OCI-LY3 (cell line): ENCODE results near the gene GATAD1.
A peak's percentile ranks its signal among the peaks of the same experiment; 100 is the strongest.
"Not testable (repeated sequence)": the region's sequence is repeated elsewhere in the genome, so short reads cannot be mapped to it uniquely, and the experiment has no call there.

Experiments
- H2AFZ ChIP-seq: fragments of 200-600, 300-600 bp; shearing (Covaris generic); 2 replicates; pipeline ENCODE4 v1.6.0; 2014; ENCODE audit warnings: antibody characterized with exemption, low read depth, low read length
- H3K27ac ChIP-seq: fragments of 200-600, 300-600 bp; sonication (generic); 2 replicates; pipeline ENCODE4 v1.5.1; 2014; ENCODE audit warnings: mild to moderate bottlenecking, low read length, moderate library complexity, mixed read lengths
- H3K27me3 ChIP-seq: fragments of 200-600, 300-600 bp; sonication (generic); 2 replicates; pipeline ENCODE4 v1.6.1; 2014; ENCODE audit warnings: low read depth, low read length, mixed read lengths
- H3K36me3 ChIP-seq: fragments of 200-600, 300-600 bp; sonication (generic); replicated peaks from 2 replicates; pipeline ENCODE3; 2014; ENCODE audit warnings: low read depth, low read length, mixed read lengths
- H3K4me1 ChIP-seq: fragments of 300-600, 200-600 bp; sonication (generic); 2 replicates; pipeline ENCODE4 v1.6.1; 2014; ENCODE audit warnings: low read length, mixed read lengths
- H3K4me2 ChIP-seq: fragments of 200-600, 300-600 bp; sonication (generic); 2 replicates; pipeline ENCODE4 v1.6.1; 2014; ENCODE audit warnings: low read length, mixed read lengths
- H3K4me3 ChIP-seq: fragments of 300-600, 200-600 bp; sonication (generic); 2 replicates; pipeline ENCODE4 v1.5.1; 2014; ENCODE audit warnings: antibody characterized with exemption, mild to moderate bottlenecking, low read length, moderate library complexity
- H3K79me2 ChIP-seq: fragments of 300-600, 200-600 bp; shearing (Covaris generic); 2 replicates; pipeline ENCODE4 v1.6.1; 2014; ENCODE audit warnings: mild to moderate bottlenecking, low read length, mixed read lengths
- H3K9ac ChIP-seq: fragments of 300-600, 200-600 bp; shearing (Covaris generic); 2 replicates; pipeline ENCODE4 v1.6.0; 2014; ENCODE audit warnings: mild to moderate bottlenecking, low read length, moderate library complexity
- H3K9me3 ChIP-seq: fragments of 200-600, 300-600 bp; shearing (Covaris generic); 2 replicates; pipeline ENCODE4 v1.6.1; 2014; ENCODE audit warnings: low read length, mixed read lengths; ENCODE audit not compliant: insufficient read depth
- H4K20me1 ChIP-seq: fragments of 200-600, 300-600 bp; sonication (generic); 2 replicates; pipeline ENCODE4 v1.6.1; 2016; ENCODE audit warnings: low read length, mixed read lengths; ENCODE audit not compliant: insufficient read depth
- CTCF ChIP-seq: fragments of 200-600, 300-600 bp; sonication (generic); IDR thresholded peaks from 2 replicates; pipeline ENCODE4 v1.5.1; 2014; ENCODE audit warnings: antibody characterized with exemption, low read length, low read depth
- EZH2phosphoT487 ChIP-seq: fragments of 200-600 bp; shearing (Covaris generic); IDR thresholded peaks from 2 replicates; pipeline ENCODE4 v1.6.1; 2018; ENCODE audit warnings: antibody characterized with exemption, mixed run types, low read depth

The GATAD1 gene

GRCh38 chr7:92461027-92462003 lies 14.0 kb downstream of the GATAD1 start:
- H3K27ac ChIP-seq = no peak overlapping the region
- H3K79me2 ChIP-seq = no peaks in the 10 kb centered on the region
- no peaks in the 10 kb centered on the region for H3K27me3 ChIP-seq
- H3K9me3 ChIP-seq = no peaks in the 10 kb centered on the region
- H3K9ac ChIP-seq = no peak overlapping the region
- peak overlapping the region; percentile 38; the same call in 1 of the 2 replicates for H2AFZ ChIP-seq
- H3K4me3 ChIP-seq = no peak overlapping the region
- TF ChIP-seq EZH2phosphoT487 (no peak), CTCF (peak; percentile 80)
- H4K20me1 ChIP-seq = no peaks in the 10 kb centered on the region
- H3K36me3 ChIP-seq = peaks cover 10% of the 10 kb centered on the region
- peak overlapping the region; percentile 33 for H3K4me2 ChIP-seq
- peaks cover 3% of the 10 kb centered on the region; the same call in 1 of the 2 replicates for H3K4me1 ChIP-seq

GRCh38 chr7:92462560-92462959 lies 15.3 kb downstream of the GATAD1 start:
- no peaks in the 10 kb centered on the region for H3K27me3 ChIP-seq
- H3K79me2 ChIP-seq = no peaks in the 10 kb centered on the region
- no peak overlapping the region for H3K4me3 ChIP-seq
- H4K20me1 ChIP-seq = no peaks in the 10 kb centered on the region
- TF ChIP-seq CTCF = no peak
- TF ChIP-seq EZH2phosphoT487 = no peak
- no peak overlapping the region for H3K9ac ChIP-seq
- no peak overlapping the region for H2AFZ ChIP-seq
- no peak overlapping the region for H3K27ac ChIP-seq
- H3K4me2 ChIP-seq = no peak overlapping the region
- H3K9me3 ChIP-seq = no peaks in the 10 kb centered on the region
- peaks cover 5% of the 10 kb centered on the region for H3K36me3 ChIP-seq
- H3K4me1 ChIP-seq = peaks cover 3% of the 10 kb centered on the region; the same call in 1 of the 2 replicates

GRCh38 chr7:92464515-92464914 lies 17.2 kb downstream of the GATAD1 start:
- Histone ChIP-seq H3K9me3 (no peaks in the 10 kb centered on the region), H3K4me2 (no peak overlapping the region), H3K4me1 (peaks cover 3% of the 10 kb centered on the region; the same call in 1 of the 2 replicates), H3K9ac (no peak overlapping the region), H2AFZ (no peak overlapping the region), H3K36me3 (no peaks in the 10 kb centered on the region), H3K27me3 (no peaks in the 10 kb centered on the region), H3K4me3 (no peak overlapping the region), H4K20me1 (no peaks in the 10 kb centered on the region), H3K79me2 (no peaks in the 10 kb centered on the region), H3K27ac (no peak overlapping the region)
- TF ChIP-seq EZH2phosphoT487 = no peak
- no peak for TF ChIP-seq CTCF

- no peak overlapping the region for H3K4me3 ChIP-seq
- no peaks in the 10 kb centered on the region for H4K20me1 ChIP-seq
- peaks cover 2% of the 10 kb centered on the region; the same call in 1 of the 2 replicates for H3K4me1 ChIP-seq
- no peaks in the 10 kb centered on the region for H3K36me3 ChIP-seq
- TF ChIP-seq CTCF (no peak), EZH2phosphoT487 (no peak)
- H2AFZ ChIP-seq = no peak overlapping the region
- H3K4me2 ChIP-seq = no peak overlapping the region
- no peak overlapping the region for H3K9ac ChIP-seq
- no peak overlapping the region for H3K27ac ChIP-seq
- H3K9me3 ChIP-seq = no peaks in the 10 kb centered on the region
- H3K79me2 ChIP-seq = no peaks in the 10 kb centered on the region
- H3K27me3 ChIP-seq = no peaks in the 10 kb centered on the region
These were observed 19.4 kb downstream of the GATAD1 start for GRCh38 chr7:92466682-92467081.

- H3K4me1 ChIP-seq, H3K27me3 ChIP-seq, H3K4me3 ChIP-seq, H3K79me2 ChIP-seq, H3K9me3 ChIP-seq, H3K36me3 ChIP-seq, H3K4me2 ChIP-seq, H3K27ac ChIP-seq, H2AFZ ChIP-seq, H3K9ac ChIP-seq, H4K20me1 ChIP-seq: not testable (repeated sequence)
These were observed 21.3 kb downstream of the GATAD1 start for GRCh38 chr7:92468589-92468988.

GRCh38 chr7:92473989-92474388 lies 26.7 kb downstream of the GATAD1 start:
- H3K36me3 ChIP-seq, H3K4me2 ChIP-seq, H3K9me3 ChIP-seq, H4K20me1 ChIP-seq, H3K27me3 ChIP-seq, H3K79me2 ChIP-seq, H3K9ac ChIP-seq, H3K4me3 ChIP-seq, H2AFZ ChIP-seq, H3K4me1 ChIP-seq, H3K27ac ChIP-seq: not testable (repeated sequence)
